COLO829 (cell line): ENCODE measurements around the gene FOXI1.
"Not testable (repeated sequence)": the region's sequence is repeated elsewhere in the genome, so short reads cannot be mapped to it uniquely, and the experiment has no call there.

Experiments used
- DNase-seq: peaks from one replicate; pipeline ENCODE4 v3.0.0; 2012; ENCODE audit warnings: low spot score

FOXI1 gene

GRCh38 chr5:170126061-170126460 lies 20.4 kb downstream of the FOXI1 start:
- no peak for DNase-seq

GRCh38 chr5:170126626-170127025 lies 20.9 kb downstream of the FOXI1 start:
- DNase-seq, result no peak

- no peak for DNase-seq
These were observed 25.5 kb downstream of the FOXI1 start for GRCh38 chr5:170131235-170131634.

- DNase-seq, result no peak
These were observed 26.7 kb downstream of the FOXI1 start for GRCh38 chr5:170132269-170132975.

- DNase-seq, result no peak
These were observed 27.3 kb downstream of the FOXI1 start for GRCh38 chr5:170132976-170133448.

GRCh38 chr5:170135796-170136490 lies 30.2 kb downstream of the FOXI1 start:
- DNase-seq, result no peak

GRCh38 chr5:170136506-170136905 lies 30.8 kb downstream of the FOXI1 start:
- no peak for DNase-seq

GRCh38 chr5:170137694-170138214 lies 32.1 kb downstream of the FOXI1 start:
- no peak for DNase-seq

- no peak for DNase-seq
These were observed 32.6 kb downstream of the FOXI1 start for GRCh38 chr5:170138273-170138672.

- DNase-seq, result no peak
These were observed 34.2 kb downstream of the FOXI1 start for GRCh38 chr5:170139786-170140335.

GRCh38 chr5:170141196-170141595 lies 35.5 kb downstream of the FOXI1 start:
- not testable (repeated sequence) for DNase-seq

- DNase-seq, result no peak
These were observed 35.9 kb downstream of the FOXI1 start for GRCh38 chr5:170141636-170142035.

GRCh38 chr5:170142196-170142595 lies 36.5 kb downstream of the FOXI1 start:
- DNase-seq, result no peak

GRCh38 chr5:170143091-170143490 lies 37.4 kb downstream of the FOXI1 start:
- no peak for DNase-seq

- DNase-seq, result no peak
These were observed 38.0 kb downstream of the FOXI1 start for GRCh38 chr5:170143710-170144109.

- DNase-seq, result no peak
These were observed 38.8 kb downstream of the FOXI1 start for GRCh38 chr5:170144286-170145023.

- DNase-seq, result no peak
These were observed 39.8 kb downstream of the FOXI1 start for GRCh38 chr5:170145462-170145861.

GRCh38 chr5:170147051-170147752 lies 41.5 kb downstream of the FOXI1 start:
- DNase-seq, result no peak

GRCh38 chr5:170147753-170148264 lies 42.1 kb downstream of the FOXI1 start:
- DNase-seq, result no peak

- DNase-seq, result no peak
These were observed 42.9 kb downstream of the FOXI1 start for GRCh38 chr5:170148430-170149205.

GRCh38 chr5:170149206-170149515 lies 43.5 kb downstream of the FOXI1 start:
- no peak for DNase-seq
